HFF-Myc (cell line): ENCODE data around the gene RNF41.

Source experiments
- DNase-seq: peaks from one replicate; pipeline ENCODE4 v3.0.0-alpha.2; 2011; ENCODE audit warnings: low read depth; ENCODE audit errors: extremely low read depth
- H3K4me3 ChIP-seq: replicated peaks from 2 replicates; pipeline ENCODE4 v1.5.1; 2011; ENCODE audit warnings: low read depth, mild to moderate bottlenecking, control low read depth, low read length
- CTCF ChIP-seq: IDR thresholded peaks from 2 replicates; pipeline ENCODE4 v1.5.1; 2012; ENCODE audit warnings: mild to moderate bottlenecking, low read depth, low read length, control low read depth; ENCODE audit errors: missing control alignments

Gene RNF41

GRCh38 chr12:56236091-56236490 lies 14.4 kb upstream of the RNF41 start:
- no peak overlapping the region for H3K4me3 ChIP-seq

GRCh38 chr12:56234746-56235436 lies 13.2 kb upstream of the RNF41 start:
- no peak for TF ChIP-seq CTCF
- DNase-seq, result no peak
- no peak overlapping the region for H3K4me3 ChIP-seq

More at GRCh38 chr12:56236091-56236490, 14.4 kb upstream of the RNF41 start:
- no peak for TF ChIP-seq CTCF
- DNase-seq, result no peak

- TF ChIP-seq CTCF, result no peak
- no peak for DNase-seq
- H3K4me3 ChIP-seq, result no peak overlapping the region
Measured at GRCh38 chr12:56231184-56231582, 9.5 kb upstream of the RNF41 start.

GRCh38 chr12:56230432-56231183 lies 8.9 kb upstream of the RNF41 start:
- H3K4me3 ChIP-seq, result no peak overlapping the region
- no peak for TF ChIP-seq CTCF
- no peak for DNase-seq

GRCh38 chr12:56229916-56230431 lies 8.3 kb upstream of the RNF41 start, which contains the start of gene SLC39A5:
TSS of gene SLC39A5 (plus strand) at chr12:56230051. CDS start at chr12:56231275, 1,224 bp downstream.
- H3K4me3 ChIP-seq, result no peak within 1 kb of the TSS
- no peak for TF ChIP-seq CTCF
- DNase-seq, result no peak

GRCh38 chr12:56229082-56229481 lies 7.4 kb upstream of the RNF41 start:
- H3K4me3 ChIP-seq, result no peak overlapping the region
- no peak for TF ChIP-seq CTCF
- DNase-seq, result no peak
